ENCODE data around the gene PSMA1.

The PSMA1 gene

DNA sequence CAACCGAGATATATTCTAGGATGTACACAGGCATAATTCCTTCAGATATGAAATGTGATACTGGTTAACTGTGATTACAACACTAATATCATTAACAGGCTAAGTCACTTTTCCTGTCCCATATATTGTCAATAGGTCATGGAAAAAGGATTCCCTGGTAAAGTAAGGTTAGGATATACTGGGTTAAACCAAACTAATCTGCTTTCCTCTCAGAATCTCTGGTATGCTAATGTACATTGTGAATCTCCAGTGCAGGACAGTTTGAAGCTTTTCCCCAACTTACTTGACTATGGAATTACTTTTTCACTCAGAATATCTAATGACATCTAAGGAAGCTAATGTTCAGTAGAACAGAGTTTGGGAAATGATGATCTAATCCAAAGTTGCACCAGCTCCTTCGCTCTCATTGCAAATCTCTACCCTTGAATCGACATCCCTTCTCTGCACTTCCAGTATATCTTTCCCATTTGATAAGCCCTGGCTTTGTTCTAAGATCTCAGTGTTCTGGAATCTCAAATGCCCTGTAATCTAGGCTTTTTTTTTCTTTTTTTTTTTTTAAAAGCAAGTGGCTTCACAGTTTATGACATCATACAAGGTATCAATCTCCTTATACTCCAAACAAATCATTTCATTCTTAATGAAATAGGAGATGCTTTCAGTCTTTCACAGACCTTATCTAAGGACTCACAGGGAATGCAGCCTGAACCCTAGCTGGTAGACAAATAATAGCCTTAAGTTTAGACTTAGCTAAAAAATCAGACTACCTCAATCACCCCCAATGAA is 64.3 kb downstream of the PSMA1 start:
- FAIRE-seq (no peak), DNase-seq (ENCODE audit: extremely low spot score, insufficient read length, low read depth) (no peak)
